ENCODE results near the gene KIN. TPM values are rescaled to one million over a fixed set of nuclear protein-coding genes. Genes with fewer than 3 reads are reported as not detected.

KIN gene
- total and polyA plus RNA-seq, 2 of the 4 experiments (the other 2 are of a cell fraction): 3.0 to 6.4 TPM

- Histone ChIP-seq H3K14ac (replicated peaks; ENCODE audit: low read depth, low read length) (no peak overlapping the region), H2BK20ac (ENCODE audit: low read depth, low read length) (no peak overlapping the region), H3K4me1 (ENCODE audit: control insufficient read depth, insufficient read depth, low read length) (no peaks in the 10 kb centered on the region), H2AK9ac (replicated peaks; ENCODE audit: low read depth, low read length, poor library complexity) (no peak overlapping the region), H3K18ac (ENCODE audit: low read depth, low read length) (no peak overlapping the region), H3K4me3 (ENCODE audit: insufficient read depth, low read depth, low read length) (no peak overlapping the region), H2BK15ac (ENCODE audit: low read depth, low read length) (no peak overlapping the region), H3K4ac (ENCODE audit: low read depth, low read length) (no peak overlapping the region), H4K5ac (ENCODE audit: low read depth, low read length) (no peak overlapping the region), H3K9me1 (ENCODE audit: insufficient read depth, low read length) (no peaks in the 10 kb centered on the region), H3K4me2 (ENCODE audit: low read depth, low read length) (no peak overlapping the region), H3K27me3 (ENCODE audit: control insufficient read depth, insufficient read depth, low read length) (no peaks in the 10 kb centered on the region), H4K20me1 (ENCODE audit: insufficient read depth, low read length) (no peaks in the 10 kb centered on the region), H2BK5ac (ENCODE audit: low read depth, low read length, poor library complexity, severe bottlenecking) (no peak overlapping the region), H3K9me3 (ENCODE audit: control insufficient read depth, insufficient read depth, low read length) (no peaks in the 10 kb centered on the region), H3K79me1 (ENCODE audit: low read depth in 1 of 2, low read length in 2 of 2) (no peaks in the 10 kb centered on the region), H3K23ac (ENCODE audit: low read depth, low read length) (no peak overlapping the region), H2BK120ac (ENCODE audit: low read depth, low read length) (no peak overlapping the region), H3K36me3 (ENCODE audit: control insufficient read depth, insufficient read depth, low read length) (no peaks in the 10 kb centered on the region), H4K91ac (ENCODE audit: insufficient read depth, low read depth, low read length) (no peak overlapping the region), H3K9ac (ENCODE audit: low read depth, low read length) (no peak overlapping the region), H2AFZ (replicated peaks; ENCODE audit: low read length, poor library complexity) (no peak overlapping the region), H3K27ac (ENCODE audit: insufficient read depth, low read length) (no peak overlapping the region), H4K8ac (ENCODE audit: low read depth in 2 of 2, low read length in 2 of 2) (no peak overlapping the region), H2AK5ac (ENCODE audit: low read depth, low read length) (no peak overlapping the region), H3K56ac (ENCODE audit: extremely low read depth, insufficient read depth, low read length) (no peak overlapping the region)
- WGBS, 2 experiments (ENCODE audit: extremely low coverage in 2 of 2, insufficient read length in 1 of 2): 100% methylated on average over 1 of the region's 8 CpGs; no CpG with 5 or more reads in 1 of the 2 experiments
- in situ Hi-C loops (cut with MboI; ENCODE audit: low sequenced_read_pairs) (no loop called here), intact Hi-C loops (cut with micrococcal nuclease) (no loop called here), dilution Hi-C loops (cut with HindIII; ENCODE audit: low sequenced_read_pairs, unreplicated experiment) (no loop called here)
- POLR2A ChIA-PET (ENCODE audit: unreplicated experiment): no interaction called here
- no peak for TF ChIP-seq NFE2L2 (IDR thresholded peaks at IDR 0.05; ENCODE audit: low read depth, low read length)
- TF ChIP-seq RFX5 (IDR thresholded peaks at IDR 0.05; ENCODE audit: low read depth, low read length): no peak
- TF ChIP-seq POLR2A (IDR thresholded peaks at IDR 0.05; ENCODE audit: low read depth, low read length): no peak
- no peak for TF ChIP-seq CEBPB (IDR thresholded peaks at IDR 0.05; ENCODE audit: low read depth, low read length)
- no peak for TF ChIP-seq MAFK (IDR thresholded peaks at IDR 0.05; ENCODE audit: low read depth, low read length)
- TF ChIP-seq MXI1 (IDR thresholded peaks at IDR 0.05; ENCODE audit: borderline replicate concordance, low read depth, low read length): no peak
- no TSS peak for BruUV-seq (replicated peaks)
- no peak for ATAC-seq (ENCODE audit: low read depth)
- no peak for DNase-seq
- CTCF ChIA-PET: no interaction called here
Observed at GRCh38 chr10:7744307-7744706, 43.5 kb downstream of the KIN start.

Data from IMR-90 (cell line).